ENCODE results near the gene MOB3A.

GRCh38 chr19:2057484-2058469 lies 38.3 kb downstream of the MOB3A start:
- no peak for TF ChIP-seq CTCF (IDR thresholded peaks at IDR 0.05)
- no peak for TF ChIP-seq POLR2A (IDR thresholded peaks at IDR 0.05)
